HEK293 (cell line): ENCODE measurements around the gene GPR153.

Source experiments
- GLI4 ChIP-seq: fragments of 450-650 bp; formaldehyde crosslinking; IDR thresholded peaks from 2 replicates; pipeline ENCODE4 v1.5.1; 2016; ENCODE audit warnings: missing biosample characterization, missing genetic modification characterization
- GLIS2 ChIP-seq: fragments of 450-650 bp; formaldehyde crosslinking; IDR thresholded peaks from 2 replicates; pipeline ENCODE4 v1.5.1; 2016; ENCODE audit warnings: missing biosample characterization, missing genetic modification characterization
- HOXD13 ChIP-seq: sonication (generic); formaldehyde crosslinking; IDR thresholded peaks from 2 replicates; pipeline ENCODE4 v1.8.0; 2022; ENCODE audit warnings: missing genetic modification reagents, borderline replicate concordance
- MZF1 ChIP-seq: fragments of 450-650 bp; formaldehyde crosslinking; IDR thresholded peaks from 2 replicates; pipeline ENCODE4 v1.5.1; 2017; ENCODE audit warnings: missing biosample characterization, missing genetic modification characterization, borderline replicate concordance
- YY1 ChIP-seq: fragments of 450-650 bp; formaldehyde crosslinking; IDR thresholded peaks from 2 replicates; pipeline ENCODE4 v1.5.1; 2018; ENCODE audit warnings: missing biosample characterization, missing genetic modification characterization
- ZBTB1 ChIP-seq: fragments of 450-650 bp; formaldehyde crosslinking; IDR thresholded peaks from 2 replicates; pipeline ENCODE4 v1.5.1; 2016; ENCODE audit warnings: missing biosample characterization, missing genetic modification characterization
- ZBTB8A ChIP-seq: fragments of 450-650 bp; formaldehyde crosslinking; IDR thresholded peaks from 2 replicates; pipeline ENCODE4 v1.5.1; 2016; ENCODE audit warnings: missing biosample characterization, missing genetic modification characterization
- ZNF121 ChIP-seq: fragments of 450-650 bp; formaldehyde crosslinking; IDR thresholded peaks from 2 replicates; pipeline ENCODE4 v1.5.1; 2016; ENCODE audit warnings: missing biosample characterization, missing genetic modification characterization
- ZNF140 ChIP-seq: fragments of 450-650 bp; formaldehyde crosslinking; IDR thresholded peaks from 2 replicates; pipeline ENCODE4 v1.5.1; 2016; ENCODE audit warnings: missing biosample characterization, missing genetic modification characterization
- ZNF174 ChIP-seq: fragments of 450-650 bp; formaldehyde crosslinking; IDR thresholded peaks from 2 replicates; pipeline ENCODE4 v1.5.0; 2017; ENCODE audit warnings: missing biosample characterization, mild to moderate bottlenecking, missing genetic modification characterization
- ZNF24 ChIP-seq: fragments of 450-650 bp; formaldehyde crosslinking; IDR thresholded peaks from 2 replicates; pipeline ENCODE4 v1.5.1; 2016; ENCODE audit warnings: missing biosample characterization, missing genetic modification characterization
- ZNF274 ChIP-seq, 2 experiments: fragments of 200-500 bp in 1 of 2; fragments of 450-650 bp in 1 of 2; sonication (Bioruptor generic) in 1 of 2; formaldehyde crosslinking in 1 of 2; IDR thresholded peaks; 2 replicates each; pipeline versions ENCODE4 v1.5.1 to v1.6.1; 2014 to 2016; ENCODE audit warnings: borderline replicate concordance in 1 of 2, inconsistent platforms in 1 of 2, low read length in 1 of 2, missing biosample characterization in 1 of 2, missing genetic modification characterization in 1 of 2
- ZNF426 ChIP-seq: fragments of 450-650 bp; formaldehyde crosslinking; IDR thresholded peaks from 2 replicates; pipeline ENCODE4 v1.5.1; 2017; ENCODE audit warnings: missing biosample characterization, missing genetic modification characterization, mild to moderate bottlenecking, inconsistent platforms, moderate library complexity
- ZNF514 ChIP-seq: fragments of 450-650 bp; formaldehyde crosslinking; IDR thresholded peaks from 2 replicates; pipeline ENCODE4 v1.5.1; 2016; ENCODE audit warnings: missing biosample characterization, missing genetic modification characterization
- ZNF530 ChIP-seq: fragments of 450-650 bp; formaldehyde crosslinking; IDR thresholded peaks from 2 replicates; pipeline ENCODE4 v1.5.1; 2016; ENCODE audit warnings: low read depth, missing biosample characterization, missing genetic modification characterization
- ZNF560 ChIP-seq: fragments of 450-650 bp; formaldehyde crosslinking; IDR thresholded peaks from 2 replicates; pipeline ENCODE4 v1.5.1; 2017; ENCODE audit warnings: missing biosample characterization, missing genetic modification characterization, borderline replicate concordance
- ZNF585B ChIP-seq: fragments of 450-650 bp; formaldehyde crosslinking; IDR thresholded peaks from 2 replicates; pipeline ENCODE4 v1.5.1; 2016; ENCODE audit warnings: missing biosample characterization, missing genetic modification characterization
- ZNF596 ChIP-seq: fragments of 450-650 bp; IDR thresholded peaks from 2 replicates; pipeline ENCODE4 v1.5.0; 2018; ENCODE audit warnings: missing biosample characterization, mild to moderate bottlenecking, missing genetic modification characterization, moderate library complexity
- ZNF707 ChIP-seq: fragments of 450-650 bp; formaldehyde crosslinking; IDR thresholded peaks from 2 replicates; pipeline ENCODE4 v1.5.1; 2016; ENCODE audit warnings: missing biosample characterization, missing genetic modification characterization
- ZSCAN18 ChIP-seq: fragments of 450-650 bp; formaldehyde crosslinking; IDR thresholded peaks from 2 replicates; pipeline ENCODE4 v1.5.1; 2016; ENCODE audit warnings: missing biosample characterization, missing genetic modification characterization
- ZXDB ChIP-seq: fragments of 450-650 bp; formaldehyde crosslinking; IDR thresholded peaks from 2 replicates; pipeline ENCODE4 v1.5.1; 2016; ENCODE audit warnings: missing biosample characterization, missing genetic modification characterization
- TF ChIP-seq, protein P1 (sequence below): fragments of 450-650 bp; IDR thresholded peaks from 2 replicates; pipeline ENCODE4 v1.5.1; 2018; ENCODE audit warnings: missing biosample characterization, mild to moderate bottlenecking, missing genetic modification characterization
- TF ChIP-seq, protein P2 (sequence below): fragments of 450-650 bp; formaldehyde crosslinking; IDR thresholded peaks from 2 replicates; pipeline ENCODE4 v1.5.1; 2017; ENCODE audit warnings: missing biosample characterization, missing genetic modification characterization
- TF ChIP-seq, protein P3 (sequence below): fragments of 450-650 bp; formaldehyde crosslinking; IDR thresholded peaks from 2 replicates; pipeline ENCODE4 v1.5.1; 2016; ENCODE audit warnings: missing biosample characterization, missing genetic modification characterization, low read depth
- TF ChIP-seq, protein P4 (sequence below): fragments of 450-650 bp; formaldehyde crosslinking; IDR thresholded peaks from 2 replicates; pipeline ENCODE4 v1.5.1; 2016; ENCODE audit warnings: missing biosample characterization, missing genetic modification characterization
- TF ChIP-seq, protein P5 (sequence below): fragments of 450-650 bp; formaldehyde crosslinking; IDR thresholded peaks from 2 replicates; pipeline ENCODE4 v1.5.1; 2016; ENCODE audit warnings: missing biosample characterization, missing genetic modification characterization
- TF ChIP-seq, protein P6 (sequence below): fragments of 450-650 bp; formaldehyde crosslinking; IDR thresholded peaks from 2 replicates; pipeline ENCODE4 v1.5.1; 2016; ENCODE audit warnings: missing biosample characterization, missing genetic modification characterization

GPR153 gene

DNA sequence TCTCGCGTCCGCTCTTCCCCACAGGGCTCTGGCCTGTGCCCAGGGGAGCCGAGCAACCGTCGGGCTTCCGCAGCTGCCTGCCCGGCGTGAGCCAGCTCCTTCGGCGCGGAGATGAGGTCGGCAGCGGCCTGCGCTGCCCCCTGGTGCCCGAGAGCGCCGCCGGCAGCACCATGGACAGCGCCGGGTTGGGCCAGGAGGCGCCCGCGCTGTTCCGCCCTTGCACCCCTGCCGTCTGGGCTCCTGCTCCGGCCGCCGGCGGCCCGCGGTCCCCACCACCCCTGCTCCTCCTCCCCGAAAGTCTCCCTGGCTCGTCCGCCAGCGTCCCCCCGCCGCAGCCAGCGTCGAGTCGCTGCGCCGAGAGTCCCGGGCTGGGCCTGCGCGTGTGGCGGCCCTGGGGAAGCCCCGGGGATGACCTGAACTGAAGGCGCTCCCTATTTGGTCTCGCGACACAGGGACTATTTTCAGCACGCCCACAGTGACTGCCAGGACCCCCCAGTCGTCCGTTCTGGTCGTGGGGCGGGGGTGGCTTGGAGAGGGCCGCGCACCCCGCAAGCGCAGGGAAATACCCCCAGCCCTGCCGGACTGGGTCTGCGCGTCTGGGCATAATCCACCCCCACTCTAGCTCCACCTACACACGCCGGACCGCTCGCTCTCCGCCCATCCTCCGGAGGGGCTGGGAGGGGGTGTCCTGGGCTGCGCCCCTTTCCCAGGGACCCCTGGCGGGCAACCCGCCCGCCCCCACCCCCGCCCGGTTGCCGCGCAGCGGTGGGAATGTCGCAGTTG lies 15.6 kb downstream of the GPR153 start (continued):
- TF ChIP-seq, protein P1, sequence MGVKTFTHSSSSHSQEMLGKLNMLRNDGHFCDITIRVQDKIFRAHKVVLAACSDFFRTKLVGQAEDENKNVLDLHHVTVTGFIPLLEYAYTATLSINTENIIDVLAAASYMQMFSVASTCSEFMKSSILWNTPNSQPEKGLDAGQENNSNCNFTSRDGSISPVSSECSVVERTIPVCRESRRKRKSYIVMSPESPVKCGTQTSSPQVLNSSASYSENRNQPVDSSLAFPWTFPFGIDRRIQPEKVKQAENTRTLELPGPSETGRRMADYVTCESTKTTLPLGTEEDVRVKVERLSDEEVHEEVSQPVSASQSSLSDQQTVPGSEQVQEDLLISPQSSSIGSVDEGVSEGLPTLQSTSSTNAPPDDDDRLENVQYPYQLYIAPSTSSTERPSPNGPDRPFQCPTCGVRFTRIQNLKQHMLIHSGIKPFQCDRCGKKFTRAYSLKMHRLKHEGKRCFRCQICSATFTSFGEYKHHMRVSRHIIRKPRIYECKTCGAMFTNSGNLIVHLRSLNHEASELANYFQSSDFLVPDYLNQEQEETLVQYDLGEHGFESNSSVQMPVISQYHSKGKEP (tag by site-specific recombination), result no peak
- TF ChIP-seq ZNF426 (tag by site-specific recombination), result no peak
- TF ChIP-seq, protein P2, sequence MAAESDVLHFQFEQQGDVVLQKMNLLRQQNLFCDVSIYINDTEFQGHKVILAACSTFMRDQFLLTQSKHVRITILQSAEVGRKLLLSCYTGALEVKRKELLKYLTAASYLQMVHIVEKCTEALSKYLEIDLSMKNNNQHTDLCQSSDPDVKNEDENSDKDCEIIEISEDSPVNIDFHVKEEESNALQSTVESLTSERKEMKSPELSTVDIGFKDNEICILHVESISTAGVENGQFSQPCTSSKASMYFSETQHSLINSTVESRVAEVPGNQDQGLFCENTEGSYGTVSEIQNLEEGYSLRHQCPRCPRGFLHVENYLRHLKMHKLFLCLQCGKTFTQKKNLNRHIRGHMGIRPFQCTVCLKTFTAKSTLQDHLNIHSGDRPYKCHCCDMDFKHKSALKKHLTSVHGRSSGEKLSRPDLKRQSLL (tag by site-specific recombination), result 0 out of 2 replicates have a peak, but pooled peaks have one; percentile 8
- no peak for TF ChIP-seq ZBTB1 (tag by site-specific recombination)
- TF ChIP-seq ZNF121, result 0 out of 2 replicates have a peak, but pooled peaks have one; percentile 10
- no peak; the same call in 1 of the 2 replicates for TF ChIP-seq MZF1 (tag by site-specific recombination)
- TF ChIP-seq, protein P3, sequence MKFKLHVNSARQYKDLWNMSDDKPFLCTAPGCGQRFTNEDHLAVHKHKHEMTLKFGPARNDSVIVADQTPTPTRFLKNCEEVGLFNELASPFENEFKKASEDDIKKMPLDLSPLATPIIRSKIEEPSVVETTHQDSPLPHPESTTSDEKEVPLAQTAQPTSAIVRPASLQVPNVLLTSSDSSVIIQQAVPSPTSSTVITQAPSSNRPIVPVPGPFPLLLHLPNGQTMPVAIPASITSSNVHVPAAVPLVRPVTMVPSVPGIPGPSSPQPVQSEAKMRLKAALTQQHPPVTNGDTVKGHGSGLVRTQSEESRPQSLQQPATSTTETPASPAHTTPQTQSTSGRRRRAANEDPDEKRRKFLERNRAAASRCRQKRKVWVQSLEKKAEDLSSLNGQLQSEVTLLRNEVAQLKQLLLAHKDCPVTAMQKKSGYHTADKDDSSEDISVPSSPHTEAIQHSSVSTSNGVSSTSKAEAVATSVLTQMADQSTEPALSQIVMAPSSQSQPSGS (tag by site-specific recombination), result no peak
- no peak for TF ChIP-seq ZNF530 (tag by site-specific recombination)
- no peak for TF ChIP-seq ZNF560
- no peak for TF ChIP-seq ZNF707
- TF ChIP-seq, protein P4, sequence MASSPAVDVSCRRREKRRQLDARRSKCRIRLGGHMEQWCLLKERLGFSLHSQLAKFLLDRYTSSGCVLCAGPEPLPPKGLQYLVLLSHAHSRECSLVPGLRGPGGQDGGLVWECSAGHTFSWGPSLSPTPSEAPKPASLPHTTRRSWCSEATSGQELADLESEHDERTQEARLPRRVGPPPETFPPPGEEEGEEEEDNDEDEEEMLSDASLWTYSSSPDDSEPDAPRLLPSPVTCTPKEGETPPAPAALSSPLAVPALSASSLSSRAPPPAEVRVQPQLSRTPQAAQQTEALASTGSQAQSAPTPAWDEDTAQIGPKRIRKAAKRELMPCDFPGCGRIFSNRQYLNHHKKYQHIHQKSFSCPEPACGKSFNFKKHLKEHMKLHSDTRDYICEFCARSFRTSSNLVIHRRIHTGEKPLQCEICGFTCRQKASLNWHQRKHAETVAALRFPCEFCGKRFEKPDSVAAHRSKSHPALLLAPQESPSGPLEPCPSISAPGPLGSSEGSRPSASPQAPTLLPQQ (tag by site-specific recombination), result peak; percentile 88
- no peak for TF ChIP-seq ZNF274 (IDR thresholded peaks at IDR 0.05; ENCODE audit: low read length)
- TF ChIP-seq ZNF274 (tag by site-specific recombination; IDR thresholded peaks at IDR 0.05; ENCODE audit: borderline replicate concordance), result no peak
- TF ChIP-seq ZNF24 (tag by site-specific recombination), result no peak
- TF ChIP-seq ZNF596 (tag by site-specific recombination), result 0 out of 2 replicates have a peak, but pooled peaks have one; percentile 21
- no peak for TF ChIP-seq ZNF174 (tag by site-specific recombination)
- TF ChIP-seq, protein P5, sequence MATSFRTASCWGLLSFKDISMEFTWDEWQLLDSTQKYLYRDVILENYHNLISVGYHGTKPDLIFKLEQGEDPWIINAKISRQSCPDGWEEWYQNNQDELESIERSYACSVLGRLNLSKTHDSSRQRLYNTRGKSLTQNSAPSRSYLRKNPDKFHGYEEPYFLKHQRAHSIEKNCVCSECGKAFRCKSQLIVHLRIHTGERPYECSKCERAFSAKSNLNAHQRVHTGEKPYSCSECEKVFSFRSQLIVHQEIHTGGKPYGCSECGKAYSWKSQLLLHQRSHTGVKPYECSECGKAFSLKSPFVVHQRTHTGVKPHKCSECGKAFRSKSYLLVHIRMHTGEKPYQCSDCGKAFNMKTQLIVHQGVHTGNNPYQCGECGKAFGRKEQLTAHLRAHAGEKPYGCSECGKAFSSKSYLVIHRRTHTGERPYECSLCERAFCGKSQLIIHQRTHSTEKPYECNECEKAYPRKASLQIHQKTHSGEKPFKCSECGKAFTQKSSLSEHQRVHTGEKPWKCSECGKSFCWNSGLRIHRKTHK (tag by site-specific recombination), result no peak
- no peak for TF ChIP-seq ZNF585B (tag by site-specific recombination)
- peak; percentile 97 for TF ChIP-seq ZXDB (tag by site-specific recombination)
- peak; percentile 95 for TF ChIP-seq ZBTB8A (tag by site-specific recombination)
- peak; percentile 79; the same call in 1 of the 2 replicates for TF ChIP-seq HOXD13 (CRISPR knock-in tag)
- peak; percentile 98 for TF ChIP-seq GLIS2
- TF ChIP-seq GLI4, result no peak
- no peak for TF ChIP-seq ZNF514 (tag by site-specific recombination)
- no peak for TF ChIP-seq ZNF140 (tag by site-specific recombination)
- peak; percentile 54; the same call in 1 of the 2 replicates for TF ChIP-seq YY1 (tag by site-specific recombination)
- no peak for TF ChIP-seq ZSCAN18 (tag by site-specific recombination)
- TF ChIP-seq, protein P6, sequence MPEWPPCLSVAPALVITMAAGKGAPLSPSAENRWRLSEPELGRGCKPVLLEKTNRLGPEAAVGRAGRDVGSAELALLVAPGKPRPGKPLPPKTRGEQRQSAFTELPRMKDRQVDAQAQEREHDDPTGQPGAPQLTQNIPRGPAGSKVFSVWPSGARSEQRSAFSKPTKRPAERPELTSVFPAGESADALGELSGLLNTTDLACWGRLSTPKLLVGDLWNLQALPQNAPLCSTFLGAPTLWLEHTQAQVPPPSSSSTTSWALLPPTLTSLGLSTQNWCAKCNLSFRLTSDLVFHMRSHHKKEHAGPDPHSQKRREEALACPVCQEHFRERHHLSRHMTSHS (tag by site-specific recombination), result no peak
